ENCODE results near the gene TMEM196. TPM values are rescaled to one million over a fixed set of nuclear protein-coding genes. Genes with fewer than 3 reads are reported as not detected.

TMEM196 gene
- 0.24 TPM in 1 of 2 replicates, not detected in the other for total RNA-seq

GRCh38 chr7:19772841-19773760 is at the start of gene TMEM196:
Gene TMEM196 (minus strand): TSS chr7:19773617. CDS start chr7:19772696, 921 bp downstream.

GRCh38 chr7:19708397-19709248 is 64.8 kb downstream of the TMEM196 start, which contains the start of gene POLR1F:
Gene POLR1F (minus strand): TSS chr7:19709037. CDS start chr7:19709016, 21 bp downstream.

Other genes with a start within 250 kb of the TMEM196 start
- gene POLR1F, start 64.6 kb downstream of the TMEM196 start, total RNA-seq = 16.0 and 20.6 TPM in 2 replicates

Measured in epithelial cell of alveolus of lung (primary cell).